AG04450 (cell line): ENCODE data around the gene NAA50. TPM values are rescaled to one million over a fixed set of nuclear protein-coding genes. Genes with fewer than 3 reads are reported as not detected.

Experiments used
- CTCF ChIA-PET: fragments of 300-600, 350-600 bp; formaldehyde crosslinking; extraction: SDS; loops from one replicate; lab custom pipeline; 2022; ENCODE audit warnings: antibody characterized with exemption, inconsistent platforms; lab: Charles Lee
- POLR2A ChIA-PET: fragments of 350-600 bp; formaldehyde crosslinking; extraction: SDS; loops from one replicate; lab custom pipeline; 2021; ENCODE audit warnings: antibody characterized with exemption, inconsistent platforms; lab: Yijun Ruan, JAX
- DNase-seq: peaks from one replicate; pipeline ENCODE4 v3.0.0-alpha.2; 2011; ENCODE audit warnings: low read depth, low spot score
- H3K27ac ChIP-seq: one replicate; pipeline ENCODE4 v1.5.1; 2012; ENCODE audit warnings: low read depth, low read length, control low read depth
- H3K27me3 ChIP-seq: one replicate; pipeline ENCODE4 v1.6.0; 2012; ENCODE audit warnings: low read length; ENCODE audit not compliant: control insufficient read depth, insufficient read depth
- H3K4me3 ChIP-seq: 2 replicates; pipeline ENCODE4 v1.5.1; 2011; ENCODE audit warnings: mild to moderate bottlenecking, low read depth, low read length, control low read depth
- H3K9me3 ChIP-seq: 2 replicates; pipeline ENCODE4 v1.5.1; 2012; ENCODE audit warnings: low read length; ENCODE audit not compliant: control insufficient read depth, insufficient read depth
- CTCF ChIP-seq: IDR thresholded peaks from 2 replicates; pipeline ENCODE4 v1.5.1; 2011; ENCODE audit warnings: low read depth, low read length, control low read depth, inconsistent platforms
- polyA plus RNA-seq: library from polyadenylated mRNA; depleted of rRNA; stranded (reverse); fragments of >200 nt; gene quantifications from 2 replicates; pipeline ENCODE4 v1.2.3, GENCODE V29; 2011

NAA50 gene
- polyA plus RNA-seq, 1 experiment: 129 TPM

DNA sequence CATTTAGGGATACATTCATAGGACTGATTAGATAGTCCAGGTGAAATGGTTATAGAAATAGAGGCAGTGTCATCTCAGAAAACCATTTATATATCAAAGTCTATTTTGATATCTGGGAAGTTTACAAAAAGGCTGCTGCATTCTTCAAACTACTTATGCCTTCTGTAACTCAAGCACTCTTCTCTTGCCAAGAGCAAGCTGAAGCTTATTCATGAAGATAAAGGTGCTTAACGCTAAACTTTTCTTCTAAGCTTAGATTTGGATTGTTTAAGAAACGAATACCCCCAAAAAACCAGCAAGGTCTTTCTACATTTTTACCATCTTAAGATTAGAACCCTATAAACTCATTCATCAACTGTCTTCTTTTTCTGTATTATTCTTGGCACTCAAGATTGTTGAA, 26.3 kb downstream of the NAA50 start:
- no peaks in the 10 kb centered on the region for H3K27me3 ChIP-seq
- no peak overlapping the region for H3K27ac ChIP-seq
- no peak for TF ChIP-seq CTCF
- no peaks in the 10 kb centered on the region for H3K9me3 ChIP-seq
- DNase-seq: no peak
- ChIA-PET POLR2A (no interaction called here), CTCF (interaction anchor here (1.3 to 4.5 kb wide), 2 partner anchors 16 to 226 kb away, joined by 3 to 23 read pairs; no protein-coding TSS in a partner anchor)
- no peak overlapping the region for H3K4me3 ChIP-seq

DNA sequence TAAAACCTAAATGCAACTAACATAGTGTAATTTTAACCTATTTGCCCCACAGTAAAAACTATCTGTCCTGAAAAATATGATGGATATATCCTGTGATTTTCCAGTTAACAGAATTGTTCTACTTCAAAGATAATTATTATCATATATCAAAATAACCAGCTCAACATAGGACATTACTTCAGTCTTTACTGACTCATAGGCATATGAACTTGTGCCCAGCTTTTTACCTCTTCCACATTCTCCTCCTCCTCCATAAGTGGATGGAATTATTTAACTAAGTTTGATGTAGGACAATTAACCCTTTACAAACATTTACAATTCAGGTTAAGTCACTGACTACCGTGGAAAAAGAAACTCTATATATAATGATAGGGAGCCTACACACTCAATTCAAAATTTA, 26.8 kb downstream of the NAA50 start:
- H3K4me3 ChIP-seq: no peak overlapping the region
- no peak for DNase-seq
- no peaks in the 10 kb centered on the region for H3K9me3 ChIP-seq
- H3K27me3 ChIP-seq: no peaks in the 10 kb centered on the region
- H3K27ac ChIP-seq: no peak overlapping the region
- ChIA-PET CTCF (interaction anchor here (1.3 to 4.5 kb wide), 2 partner anchors 17 to 226 kb away, joined by 3 to 23 read pairs; no protein-coding TSS in a partner anchor), POLR2A (no interaction called here)
- TF ChIP-seq CTCF: no peak

DNA sequence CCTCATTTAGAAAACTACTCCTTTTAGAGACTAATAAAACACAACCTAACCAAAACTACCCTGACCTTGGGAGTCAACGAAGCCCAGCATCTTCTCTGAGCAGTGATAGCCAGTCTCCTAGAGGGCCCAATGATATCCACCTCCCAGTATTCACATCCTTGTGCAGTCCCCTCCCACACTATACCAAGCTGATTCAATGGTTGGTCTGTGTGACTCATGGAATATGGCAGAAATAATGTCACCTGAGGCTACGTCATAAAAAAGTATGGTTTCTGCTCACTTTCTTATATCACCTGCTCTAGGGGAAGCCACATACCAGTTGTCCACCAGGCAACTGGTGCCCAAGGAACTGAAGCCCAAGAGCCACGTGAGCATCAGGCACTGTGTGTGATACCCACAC, 28.2 kb downstream of the NAA50 start:
- CTCF ChIA-PET: interaction anchor here (1.3 kb wide), 1 partner anchor 12 kb away, joined by 3 read pairs; no protein-coding TSS in a partner anchor
- POLR2A ChIA-PET: no interaction called here
- Histone ChIP-seq H3K4me3 (no peak overlapping the region), H3K27me3 (no peaks in the 10 kb centered on the region), H3K27ac (no peak overlapping the region), H3K9me3 (no peaks in the 10 kb centered on the region)
- no peak for DNase-seq
- no peak for TF ChIP-seq CTCF

DNA sequence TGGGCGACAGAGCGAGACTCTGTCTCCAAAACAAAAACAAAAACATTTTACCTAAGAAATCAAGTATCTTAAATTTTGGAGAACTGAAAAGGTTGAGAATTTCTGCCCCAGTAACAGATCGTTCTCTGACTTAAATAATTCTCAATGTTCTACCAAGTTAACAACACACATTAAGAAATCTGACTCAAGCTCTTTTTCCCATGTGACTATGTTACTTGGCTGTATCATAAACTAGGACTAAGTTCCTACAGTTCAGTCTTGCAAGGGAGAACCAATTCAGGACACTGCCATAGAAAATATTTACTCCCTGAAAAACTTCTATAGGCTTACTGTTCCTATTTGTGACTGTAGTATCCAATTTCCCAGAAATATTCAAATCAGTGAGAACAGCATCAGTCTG, 28.7 kb downstream of the NAA50 start:
- Histone ChIP-seq H3K27ac (no peak overlapping the region), H3K4me3 (no peak overlapping the region), H3K27me3 (no peaks in the 10 kb centered on the region), H3K9me3 (no peaks in the 10 kb centered on the region)
- ChIA-PET POLR2A (no interaction called here), CTCF (interaction anchor here (1.3 kb wide), 1 partner anchor 13 kb away, joined by 3 read pairs; no protein-coding TSS in a partner anchor)
- TF ChIP-seq CTCF: no peak
- no peak for DNase-seq

DNA sequence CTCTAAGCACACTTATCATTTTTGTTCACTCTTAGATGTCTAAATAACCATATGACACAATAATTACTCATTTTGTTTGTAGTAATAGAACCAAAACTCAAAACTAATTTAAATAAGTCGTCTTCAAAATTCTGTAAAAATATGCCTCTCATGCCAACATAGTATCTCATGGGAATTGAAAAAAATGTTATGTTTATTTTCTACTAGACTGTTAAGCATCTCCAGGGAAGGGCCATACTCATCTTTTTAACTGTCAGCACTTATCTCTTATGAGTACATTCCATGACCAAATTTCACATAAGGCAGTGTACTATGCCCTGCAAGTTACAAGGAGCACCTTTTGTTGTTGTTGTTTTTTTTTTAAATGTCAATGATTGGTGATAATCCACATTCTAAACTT, 31.3 kb downstream of the NAA50 start:
- no peaks in the 10 kb centered on the region for H3K9me3 ChIP-seq
- no peak for TF ChIP-seq CTCF
- no peak overlapping the region for H3K27ac ChIP-seq
- ChIA-PET POLR2A (no interaction called here), CTCF (no interaction called here)
- no peak overlapping the region for H3K4me3 ChIP-seq
- no peak for DNase-seq
- H3K27me3 ChIP-seq: no peaks in the 10 kb centered on the region
